ENCODE measurements around the gene USP7.
"Not testable (repeated sequence)": the region's sequence is repeated elsewhere in the genome, so short reads cannot be mapped to it uniquely, and the experiment has no call there.

Gene USP7

DNA sequence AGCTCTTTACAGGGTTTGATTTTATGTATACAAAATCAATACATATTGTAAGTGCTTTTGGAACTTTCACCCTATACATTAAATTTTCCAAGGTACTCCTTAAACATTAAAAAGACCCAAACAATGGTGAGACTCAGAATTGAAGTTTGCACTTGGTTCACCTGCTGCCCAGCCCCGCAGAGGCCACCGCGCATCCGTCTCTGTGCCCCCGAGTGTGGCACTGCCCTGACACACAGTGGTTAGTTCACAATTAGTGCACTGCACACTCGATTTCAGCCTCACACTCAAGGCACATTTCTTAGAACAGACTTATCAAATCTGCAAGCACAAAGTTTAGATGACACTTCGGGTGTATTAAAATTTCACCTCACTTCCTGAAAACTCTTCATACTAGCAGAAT lies 38.3 kb downstream of the USP7 start:
- no peak for DNase-seq (ENCODE audit: low read depth in 2 of 2)

- no peak for DNase-seq (ENCODE audit: low read depth in 2 of 2)
Measured at GRCh38 chr16:8924214-8924613, 39.5 kb downstream of the USP7 start.

DNA sequence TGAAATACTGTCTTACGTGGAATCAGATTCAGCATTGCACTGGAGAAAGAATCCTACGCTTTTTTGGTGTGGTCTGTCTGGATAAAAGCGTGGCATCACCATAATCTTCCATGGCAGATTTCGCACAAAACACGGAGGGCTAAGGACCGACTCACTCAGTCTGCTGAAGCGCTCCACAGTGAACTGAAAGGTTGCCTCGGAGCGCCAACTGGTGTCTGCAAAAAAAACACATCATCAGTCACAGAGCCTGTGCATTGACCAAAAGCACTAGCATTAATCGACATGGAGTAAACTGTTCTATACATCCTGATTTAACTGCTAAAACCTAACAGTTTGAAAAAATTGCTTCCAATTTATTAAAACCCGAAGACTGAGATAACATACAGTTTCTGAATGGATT lies 40.5 kb downstream of the USP7 start:
- DNase-seq (ENCODE audit: low read depth in 2 of 2), result no peak

- no peak for DNase-seq (ENCODE audit: low read depth in 2 of 2)
Measured at GRCh38 chr16:8921347-8921984, 42.2 kb downstream of the USP7 start.

DNA sequence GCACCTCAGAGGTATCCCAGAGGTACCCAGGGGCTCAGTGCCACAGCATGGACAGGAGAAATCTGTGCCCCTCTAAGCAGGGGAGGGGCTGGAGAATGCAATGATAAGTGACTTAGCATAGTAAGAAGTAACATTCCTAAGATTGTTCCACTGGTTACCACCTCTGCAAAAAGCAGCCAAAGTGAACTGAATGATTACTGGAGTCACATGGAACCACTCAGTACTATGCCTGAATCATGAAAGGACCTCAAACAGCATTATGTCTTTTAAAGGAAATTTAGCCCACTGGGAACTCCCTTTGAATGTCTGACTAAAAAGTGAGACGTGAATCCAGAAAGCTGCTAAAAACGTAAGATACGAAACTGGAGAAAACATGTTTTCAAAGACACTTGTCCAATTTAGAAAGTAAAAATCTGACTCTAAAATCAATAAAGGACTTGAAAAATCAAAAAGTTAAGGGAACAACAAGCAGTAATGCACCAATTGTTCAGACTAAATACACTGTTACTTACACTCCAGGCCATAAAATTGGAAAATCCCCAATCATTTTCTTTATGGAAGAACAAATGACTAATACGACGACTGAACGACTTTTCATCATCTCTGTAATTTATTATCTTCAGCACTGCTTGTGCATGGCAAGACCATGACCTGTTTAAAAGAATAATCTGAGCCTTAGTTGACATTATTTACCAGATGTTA lies 42.9 kb downstream of the USP7 start:
- DNase-seq (ENCODE audit: low read depth in 2 of 2), result no peak

DNA sequence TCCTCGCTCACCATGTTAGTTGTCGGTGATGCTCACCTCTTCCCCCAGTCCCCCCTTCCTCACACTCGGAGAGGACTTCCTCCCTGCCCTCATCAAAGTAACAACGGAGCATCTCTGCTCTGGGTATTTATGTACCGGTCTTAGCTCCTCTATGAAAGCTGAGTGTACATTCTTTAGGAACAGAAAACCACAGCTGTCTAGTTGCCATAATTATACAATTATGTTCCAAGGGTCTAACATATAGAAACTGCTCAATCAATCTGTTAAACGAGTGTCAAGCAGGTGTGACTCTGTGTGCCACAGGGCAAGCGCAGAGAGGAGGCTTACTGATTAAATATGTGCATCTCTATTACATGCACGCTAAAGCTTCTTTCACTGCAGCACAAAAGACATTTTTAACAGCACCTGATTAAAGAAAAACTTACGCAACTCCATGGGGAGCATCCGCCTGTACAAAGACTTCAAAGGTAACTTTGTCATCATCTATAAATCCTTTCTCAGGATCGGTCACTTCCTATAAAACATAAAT lies 43.7 kb downstream of the USP7 start:
- DNase-seq (ENCODE audit: low read depth in 2 of 2), result no peak

DNA sequence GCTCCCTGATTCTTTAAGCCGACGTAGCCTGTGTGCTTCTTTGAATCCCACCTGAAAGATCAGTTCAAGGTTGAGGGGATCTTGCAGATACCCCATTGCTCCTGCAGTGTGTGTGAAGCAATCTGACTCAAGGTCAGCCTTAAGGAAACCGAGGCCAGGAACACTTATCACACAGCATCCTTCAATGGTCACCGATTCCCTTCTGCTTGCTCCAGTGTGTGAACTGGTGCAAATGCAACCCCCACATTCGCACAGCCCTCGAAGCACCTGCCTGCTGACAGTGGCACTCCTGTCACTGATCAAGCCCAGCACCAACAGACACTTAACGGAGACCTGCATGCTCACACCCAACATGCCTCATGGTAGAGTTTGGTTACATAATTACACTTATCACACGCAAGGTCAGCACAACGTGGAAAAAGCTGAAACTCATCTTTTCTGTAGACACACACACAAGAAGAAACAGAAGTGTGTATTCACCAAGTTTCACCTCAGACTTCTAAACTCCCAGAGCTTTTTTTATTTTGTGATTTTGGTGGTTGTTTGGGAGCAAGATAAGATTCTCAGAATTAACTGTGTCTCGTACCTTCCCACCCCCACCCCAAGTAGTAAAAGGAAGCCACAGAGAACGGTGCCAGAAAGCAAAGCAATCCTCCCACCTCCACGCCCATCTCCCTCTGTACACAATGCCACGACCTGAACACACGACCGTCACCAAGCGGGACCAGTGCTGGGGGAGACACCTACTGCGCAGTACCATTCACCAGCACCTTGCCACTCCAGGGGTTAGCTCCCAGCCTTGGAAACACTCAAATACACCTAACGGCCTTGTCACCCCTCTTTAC lies 44.4 kb downstream of the USP7 start:
- no peak for DNase-seq (ENCODE audit: low read depth in 2 of 2)

DNA sequence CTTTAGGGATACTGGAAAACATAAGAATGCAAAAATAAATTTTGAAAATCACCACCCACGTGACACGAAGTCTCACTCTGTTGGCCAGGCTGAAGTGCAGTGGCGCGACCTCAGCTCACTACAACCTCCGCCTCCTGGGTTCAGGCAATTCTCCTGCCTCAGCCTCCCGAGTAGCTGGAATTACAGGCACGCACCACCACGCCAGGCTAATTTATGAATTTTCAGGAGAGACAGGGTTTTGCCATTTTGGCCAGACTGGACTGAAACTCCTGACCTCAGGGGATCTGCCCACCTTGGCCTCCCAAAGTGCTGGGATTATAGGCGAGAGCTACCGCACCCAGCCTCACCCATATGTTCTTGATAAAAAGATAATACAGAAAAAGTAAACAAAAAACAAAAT lies 46.4 kb downstream of the USP7 start:
- not testable (repeated sequence) for DNase-seq (ENCODE audit: low read depth in 2 of 2)

GRCh38 chr16:8916541-8917225 lies 47.0 kb downstream of the USP7 start:
- DNase-seq (ENCODE audit: low read depth in 2 of 2), result no peak

DNA sequence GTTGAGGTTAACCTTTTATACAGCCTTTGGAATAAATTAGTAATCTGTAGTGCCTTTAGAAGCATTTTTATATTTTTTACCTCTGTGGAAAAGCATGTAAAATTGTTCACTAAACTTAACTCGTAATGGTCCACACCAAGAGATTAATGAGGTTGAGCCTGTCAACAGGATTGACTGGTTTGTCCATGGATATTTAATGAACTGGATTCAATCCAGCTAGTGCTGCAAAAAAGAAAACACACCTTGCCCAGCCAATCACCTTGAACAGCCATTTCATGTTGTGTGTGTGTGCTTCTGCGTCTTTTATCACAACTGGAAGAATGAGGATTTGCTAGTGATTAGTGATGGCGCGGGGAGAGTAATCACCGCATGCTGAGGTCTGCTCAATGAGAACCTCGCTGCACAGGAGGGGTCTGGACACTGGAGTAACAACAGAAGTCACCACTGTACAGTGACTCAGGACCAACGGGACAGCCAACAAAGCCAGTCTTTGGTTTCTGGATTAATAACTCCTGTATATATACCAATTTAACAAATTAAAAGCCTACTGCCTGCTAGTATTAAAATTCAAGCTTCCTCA lies 47.9 kb downstream of the USP7 start:
- DNase-seq (ENCODE audit: low read depth in 2 of 2), result no peak

GRCh38 chr16:8914098-8914497 lies 49.6 kb downstream of the USP7 start:
- DNase-seq (ENCODE audit: low read depth in 2 of 2), result no peak

DNA sequence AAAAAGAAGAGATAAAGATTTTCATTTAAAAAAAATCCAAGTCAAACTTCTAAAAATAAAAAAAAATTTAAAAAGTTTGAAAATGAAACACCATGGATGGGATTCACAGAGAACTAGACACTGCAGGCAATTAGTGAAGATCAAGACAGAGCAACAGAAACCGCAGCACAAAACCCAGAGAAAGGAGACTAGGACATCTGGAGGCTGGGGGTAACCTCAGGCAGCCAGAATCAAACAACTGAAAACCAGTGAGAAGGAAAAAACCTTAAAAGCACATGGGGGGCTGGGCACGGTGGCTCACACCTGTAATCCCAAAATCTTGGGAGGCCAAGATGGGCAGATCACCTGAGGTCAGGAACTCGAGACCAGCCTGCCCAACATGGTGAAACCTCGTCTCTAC lies 50.9 kb downstream of the USP7 start:
- no peak for DNase-seq (ENCODE audit: low read depth in 2 of 2)

- no peak for DNase-seq (ENCODE audit: low read depth in 2 of 2)
Measured at GRCh38 chr16:8910811-8911210, 52.9 kb downstream of the USP7 start.

DNA sequence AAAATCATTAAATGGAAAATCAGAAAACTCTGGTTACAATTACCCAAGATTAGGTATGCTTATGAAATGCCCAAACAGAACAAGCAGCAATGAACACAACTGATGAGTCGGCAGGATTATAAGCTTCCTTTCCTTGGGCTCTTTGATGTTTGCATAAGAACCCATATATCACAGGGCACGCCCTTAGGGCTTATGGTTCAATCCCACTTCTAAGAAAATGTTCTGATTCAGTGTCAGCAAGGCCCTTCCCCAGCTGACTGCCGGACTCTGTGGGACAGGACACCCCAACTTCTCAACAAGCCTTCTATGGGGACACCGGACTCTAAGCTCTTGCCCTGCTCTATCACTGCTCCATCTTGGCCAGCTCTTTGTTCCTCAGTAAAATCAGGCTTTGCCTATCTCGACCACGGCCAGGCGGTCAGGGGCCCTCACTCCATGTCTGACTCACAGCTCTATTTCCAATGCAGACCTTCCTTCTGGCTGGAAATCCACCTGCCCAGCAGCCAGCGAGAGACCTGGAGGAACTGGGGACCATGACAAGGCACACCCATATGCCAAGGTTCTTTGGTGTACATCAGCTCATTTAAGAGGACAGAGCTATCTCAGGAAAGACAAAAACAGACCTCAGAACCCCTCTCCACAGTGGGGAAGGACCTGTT lies 54.8 kb downstream of the USP7 start:
- no peak for DNase-seq (ENCODE audit: low read depth in 2 of 2)

GRCh38 chr16:8907096-8907495 lies 56.6 kb downstream of the USP7 start:
- no peak for DNase-seq (ENCODE audit: low read depth in 2 of 2)

DNA sequence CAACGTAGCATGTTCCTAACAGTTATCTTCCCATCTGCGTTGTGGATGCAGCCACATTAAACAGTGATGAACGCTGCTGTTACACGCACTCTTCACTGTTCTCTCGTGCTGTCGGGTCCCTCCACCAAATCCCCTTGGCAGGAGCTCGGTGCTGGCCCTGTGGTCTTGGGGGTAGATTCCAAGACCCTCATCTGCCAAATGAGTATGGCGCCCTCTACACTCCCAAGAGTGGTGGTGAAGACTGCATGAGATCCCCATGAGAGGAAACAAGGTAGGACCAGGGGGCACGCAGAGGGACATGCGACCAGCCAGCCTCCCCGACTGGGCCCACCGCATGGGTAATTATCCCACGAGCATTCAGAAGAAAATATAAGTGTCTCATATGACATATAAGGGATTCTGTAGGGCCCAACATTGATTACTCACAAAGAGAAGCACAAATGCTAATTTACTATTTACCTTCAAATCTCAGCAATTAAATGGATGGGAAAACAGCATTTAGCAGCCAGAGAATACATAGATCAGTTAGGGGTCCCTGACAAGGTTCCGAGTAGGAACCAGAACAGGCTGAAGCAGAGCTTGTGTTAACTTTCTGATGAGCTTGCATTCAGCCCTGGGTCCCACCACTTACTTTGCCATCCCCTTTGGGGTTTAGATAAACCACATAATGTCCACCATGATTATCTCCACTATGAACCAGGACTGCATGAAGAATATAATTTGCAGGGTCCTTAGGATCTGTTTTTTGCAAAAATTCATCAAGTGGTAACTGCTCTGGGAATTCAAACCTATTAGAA lies 57.7 kb downstream of the USP7 start:
- no peak for DNase-seq (ENCODE audit: low read depth in 2 of 2)

DNA sequence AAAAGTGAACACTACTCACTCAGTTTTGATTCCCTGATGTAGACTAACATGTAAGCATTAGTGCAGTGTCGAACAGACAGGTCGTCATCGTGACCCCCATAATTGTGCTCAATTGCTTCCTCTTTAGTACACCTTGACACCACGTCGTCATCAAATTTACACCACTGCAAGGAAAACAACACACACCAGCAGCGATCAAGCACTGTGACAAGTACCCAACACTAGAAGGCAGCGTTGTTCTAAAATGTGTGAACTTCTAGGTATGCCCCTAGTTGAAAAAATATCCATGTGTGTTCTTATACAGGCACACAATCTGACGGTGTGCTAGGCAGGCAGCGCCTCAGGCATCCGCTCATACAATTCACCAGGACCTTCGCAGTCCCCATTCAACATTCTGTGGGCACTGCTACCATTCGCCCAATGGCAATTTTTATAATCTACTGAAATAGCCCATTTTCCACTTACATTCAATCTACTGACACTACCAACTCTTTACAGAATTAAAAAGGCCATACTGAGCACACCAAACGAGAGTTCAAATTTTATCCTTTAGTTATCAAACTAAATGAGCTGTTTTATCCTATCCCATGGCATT lies 58.4 kb downstream of the USP7 start:
- DNase-seq (ENCODE audit: low read depth in 2 of 2), result no peak

GRCh38 chr16:8904018-8904430 lies 59.7 kb downstream of the USP7 start:
- no peak for DNase-seq (ENCODE audit: low read depth in 2 of 2)

DNA sequence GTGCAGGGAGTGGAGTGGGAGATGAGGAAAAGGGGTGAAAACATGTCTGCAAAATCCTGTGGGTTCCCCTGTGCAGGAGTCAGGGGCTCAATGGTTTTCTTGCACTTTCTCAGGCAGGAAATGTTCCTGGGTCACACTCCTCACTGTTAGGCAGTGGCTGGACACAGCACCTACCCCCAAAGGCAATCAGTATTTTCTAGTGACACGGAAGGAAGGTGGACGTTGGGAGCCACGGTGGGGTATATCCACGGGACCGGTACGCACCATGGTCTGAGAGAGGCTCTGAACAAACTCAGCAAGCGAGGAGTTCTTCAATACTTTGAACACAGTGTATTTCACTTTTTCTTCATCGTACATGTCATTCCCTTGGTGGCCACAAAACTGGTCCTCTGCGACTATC lies 60.7 kb downstream of the USP7 start:
- DNase-seq (ENCODE audit: low read depth in 2 of 2), result no peak

DNA sequence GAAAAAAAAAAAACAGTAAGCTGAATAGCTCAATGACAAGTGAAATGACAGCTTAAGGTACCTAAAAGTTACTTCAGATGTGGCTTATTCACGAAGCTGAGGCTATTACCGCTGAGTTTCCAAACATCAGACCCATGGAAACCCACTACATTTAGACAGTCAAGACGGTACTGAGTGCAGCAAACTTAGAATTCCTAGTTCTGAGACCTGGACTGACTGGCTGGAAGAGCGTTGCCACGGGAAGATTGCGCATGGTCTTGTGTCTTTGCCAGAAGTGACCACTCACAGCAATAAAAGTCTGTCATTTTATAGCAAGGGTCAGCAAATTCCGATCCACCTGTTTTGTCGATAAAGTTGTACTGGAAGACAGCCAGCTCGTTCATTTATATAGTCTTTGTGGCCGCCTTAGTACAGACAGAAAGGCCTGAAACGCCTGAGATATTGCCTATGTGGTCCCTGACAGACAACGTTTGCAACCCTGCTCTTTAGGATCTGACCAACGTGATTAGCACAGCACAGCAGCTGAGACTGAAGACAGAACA lies 62.3 kb downstream of the USP7 start:
- DNase-seq (ENCODE audit: low read depth in 2 of 2), result no peak

Data from activated CD4-positive, alpha-beta T cell treated with anti-CD3 and anti-CD28 coated beads for 24 hours (primary cell).